Measurements from ENCODE around the gene SHLD2.
"Not testable (repeated sequence)": the region's sequence is repeated elsewhere in the genome, so short reads cannot be mapped to it uniquely, and the experiment has no call there.

DNA sequence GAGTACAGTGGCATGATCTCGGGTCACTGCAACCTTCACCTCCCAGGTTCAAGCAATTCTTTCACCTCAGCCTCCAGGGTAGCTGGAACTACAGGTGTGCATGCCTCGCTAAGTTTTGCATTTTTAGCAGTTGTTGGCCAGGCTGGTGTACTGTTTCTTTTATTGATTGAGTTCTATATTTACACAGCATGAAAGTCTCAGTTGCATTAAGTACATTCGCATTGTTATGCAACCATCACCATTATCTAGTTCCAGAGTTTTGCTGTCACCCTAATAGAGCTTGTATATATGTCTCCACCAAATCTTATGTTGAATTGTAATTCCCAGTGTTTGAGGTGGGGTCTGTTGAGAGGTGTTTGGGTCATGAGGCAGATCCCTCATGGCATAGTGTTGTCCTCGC is 28.3 kb downstream of the SHLD2 start:
- TF ChIP-seq, protein P1, sequence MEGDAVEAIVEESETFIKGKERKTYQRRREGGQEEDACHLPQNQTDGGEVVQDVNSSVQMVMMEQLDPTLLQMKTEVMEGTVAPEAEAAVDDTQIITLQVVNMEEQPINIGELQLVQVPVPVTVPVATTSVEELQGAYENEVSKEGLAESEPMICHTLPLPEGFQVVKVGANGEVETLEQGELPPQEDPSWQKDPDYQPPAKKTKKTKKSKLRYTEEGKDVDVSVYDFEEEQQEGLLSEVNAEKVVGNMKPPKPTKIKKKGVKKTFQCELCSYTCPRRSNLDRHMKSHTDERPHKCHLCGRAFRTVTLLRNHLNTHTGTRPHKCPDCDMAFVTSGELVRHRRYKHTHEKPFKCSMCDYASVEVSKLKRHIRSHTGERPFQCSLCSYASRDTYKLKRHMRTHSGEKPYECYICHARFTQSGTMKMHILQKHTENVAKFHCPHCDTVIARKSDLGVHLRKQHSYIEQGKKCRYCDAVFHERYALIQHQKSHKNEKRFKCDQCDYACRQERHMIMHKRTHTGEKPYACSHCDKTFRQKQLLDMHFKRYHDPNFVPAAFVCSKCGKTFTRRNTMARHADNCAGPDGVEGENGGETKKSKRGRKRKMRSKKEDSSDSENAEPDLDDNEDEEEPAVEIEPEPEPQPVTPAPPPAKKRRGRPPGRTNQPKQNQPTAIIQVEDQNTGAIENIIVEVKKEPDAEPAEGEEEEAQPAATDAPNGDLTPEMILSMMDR (IDR thresholded peaks at IDR 0.05): not testable (repeated sequence)
- not testable (repeated sequence) for TF ChIP-seq TCF7L2 (IDR thresholded peaks at IDR 0.05; ENCODE audit: low read depth, low read length); POLR2AphosphoS5 (IDR thresholded peaks at IDR 0.05; ENCODE audit: low read depth, low read length); SIN3A (IDR thresholded peaks at IDR 0.05; ENCODE audit: borderline replicate concordance, insufficient read depth, low read depth, low read length); REST (IDR thresholded peaks at IDR 0.05; ENCODE audit: insufficient read depth in 1 of 2, low read depth in 2 of 2, low read length in 1 of 2)
